OCI-LY7 (cell line): ENCODE data around the gene GNB5. TPM values are rescaled to one million over a fixed set of nuclear protein-coding genes. Genes with fewer than 3 reads are reported as not detected.

Experiments
- BruUV-seq: library from RNA; stranded (reverse); fragments of 400-500 nt; replicated peaks from 2 replicates; lab custom pipeline; 2021; lab: Mats Ljungman, UMichigan
- CTCF ChIA-PET: fragments of 300-600 bp; sonication (Branson Sonifier 250); formaldehyde crosslinking; loops from one replicate; lab custom pipeline; 2022; ENCODE audit warnings: antibody characterized with exemption; ENCODE audit not compliant: unreplicated experiment; lab: Charles Lee
- POLR2A ChIA-PET: fragments of 300-600 bp; sonication (Branson Sonifier 250); formaldehyde crosslinking; loops from one replicate; lab custom pipeline; 2022; ENCODE audit warnings: antibody characterized with exemption; lab: Charles Lee
- DNase-seq: peaks from one replicate; pipeline ENCODE4 v3.0.0-alpha.2; 2015; ENCODE audit warnings: low spot score
- H2AFZ ChIP-seq: fragments of 200-600 bp; sonication (generic), shearing (Covaris generic); 2 replicates; pipeline ENCODE4 v1.6.1; 2014; ENCODE audit warnings: mild to moderate bottlenecking, antibody characterized with exemption, low read length, moderate library complexity
- H3K27ac ChIP-seq: fragments of 200-600 bp; sonication (generic); 2 replicates; pipeline ENCODE4 v1.5.1; 2014; ENCODE audit warnings: mixed run types, low read depth, mild to moderate bottlenecking, moderate library complexity, low read length, inconsistent platforms; ENCODE audit not compliant: poor library complexity, severe bottlenecking
- H3K36me3 ChIP-seq: fragments of 200-600 bp; sonication (generic); 2 replicates; pipeline ENCODE4 v1.6.1; 2014; ENCODE audit warnings: mild to moderate bottlenecking, antibody characterized with exemption, low read length, moderate library complexity, mixed read lengths; ENCODE audit not compliant: insufficient read depth
- H3K4me1 ChIP-seq: fragments of 200-600 bp; sonication (generic); 2 replicates; pipeline ENCODE4 v1.5.1; 2014; ENCODE audit warnings: mild to moderate bottlenecking, low read length; ENCODE audit not compliant: insufficient read depth, poor library complexity, severe bottlenecking
- H3K4me2 ChIP-seq: fragments of 200-600 bp; sonication (generic); 2 replicates; pipeline ENCODE4 v1.6.1; 2014; ENCODE audit warnings: mild to moderate bottlenecking, low read length
- H3K4me3 ChIP-seq: fragments of 200-600 bp; sonication (generic); 2 replicates; pipeline ENCODE4 v1.5.1; 2014; ENCODE audit warnings: mild to moderate bottlenecking, low read depth, low read length; ENCODE audit not compliant: poor library complexity, severe bottlenecking
- H3K79me2 ChIP-seq: fragments of 200-600 bp; sonication (generic); 2 replicates; pipeline ENCODE4 v1.6.1; 2016; ENCODE audit warnings: low read depth, mild to moderate bottlenecking, low read length, moderate library complexity, mixed read lengths; ENCODE audit not compliant: insufficient read depth
- H3K9me2 ChIP-seq: fragments of 200-600 bp; sonication (generic); 2 replicates; pipeline ENCODE4 v1.6.1; 2016; ENCODE audit warnings: mild to moderate bottlenecking, low read length, mixed read lengths; ENCODE audit not compliant: insufficient read depth
- H3K9me3 ChIP-seq: fragments of 200-600 bp; sonication (generic); 2 replicates; pipeline ENCODE4 v1.6.1; 2014; ENCODE audit warnings: mild to moderate bottlenecking, mixed run types, low read length, mixed read lengths
- H4K20me1 ChIP-seq: fragments of 200-600 bp; sonication (generic); 2 replicates; pipeline ENCODE4 v1.6.1; 2014; ENCODE audit warnings: mild to moderate bottlenecking, antibody characterized with exemption, low read length, moderate library complexity, mixed read lengths; ENCODE audit not compliant: insufficient read depth
- EZH2phosphoT487 ChIP-seq: fragments of 200-600 bp; sonication (generic); IDR thresholded peaks from 2 replicates; pipeline ENCODE4 v1.6.1; 2018; ENCODE audit warnings: low read depth, borderline replicate concordance, mild to moderate bottlenecking, mixed run types, antibody characterized with exemption, low read length, moderate library complexity, mixed read lengths
- intact Hi-C: fragments of 100-400 bp; cut with micrococcal nuclease; formaldehyde crosslinking; loops from one replicate; pipeline ENCODE4 v1.10.0; 2022; ENCODE audit not compliant: unreplicated experiment
- total RNA-seq, 2 experiments: library from RNA; depleted of rRNA in 1 of 2; stranded (reverse); fragments of >200 nt in 1 of 2; shearing (Covaris generic) in 1 of 2; gene quantifications; 2 replicates each; pipeline ENCODE4 v1.2.3, GENCODE V29; 2014 to 2022
- TF ChIP-seq, protein P1 (sequence below): fragments of 200-600 bp; sonication (generic); conservative IDR thresholded peaks from 2 replicates; pipeline ENCODE4 v1.5.1; 2014; ENCODE audit warnings: mild to moderate bottlenecking, antibody characterized with exemption, low read length, moderate library complexity, mixed read lengths

GNB5 gene
- total RNA-seq, 2 experiments from 2014 or later, result 49.0 to 53.9 TPM

DNA sequence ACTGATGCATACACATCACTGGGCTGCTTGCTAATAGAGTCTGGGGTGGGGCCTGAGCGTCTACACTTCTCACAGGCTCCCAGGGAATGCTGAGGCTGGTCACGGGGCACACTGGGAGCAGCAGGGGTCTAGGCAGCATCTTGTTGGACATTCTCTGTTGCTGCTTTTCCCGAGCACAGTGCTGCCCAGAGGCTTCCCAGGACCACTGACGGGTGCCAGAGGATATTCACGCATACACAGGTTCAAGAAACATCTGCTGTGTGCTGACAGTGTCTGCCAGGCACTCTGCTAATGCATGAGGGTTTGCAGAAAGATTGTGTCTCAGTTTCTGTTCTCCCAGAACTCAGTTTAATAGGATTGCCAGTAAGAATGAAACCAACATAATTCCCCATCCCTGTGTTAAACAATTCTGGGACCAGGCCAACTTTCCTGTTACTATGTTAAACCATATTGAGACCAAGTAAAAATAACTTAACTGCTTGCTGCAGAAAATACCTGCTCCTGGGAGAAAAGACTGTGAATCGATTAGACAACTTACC lies 54.7 kb downstream of the GNB5 start:
- POLR2A ChIA-PET, result interaction anchor here (0.8 kb wide), 1 partner anchor 46 kb away, joined by 3 read pairs; no protein-coding TSS in a partner anchor
- BruUV-seq, result no TSS peak

DNA sequence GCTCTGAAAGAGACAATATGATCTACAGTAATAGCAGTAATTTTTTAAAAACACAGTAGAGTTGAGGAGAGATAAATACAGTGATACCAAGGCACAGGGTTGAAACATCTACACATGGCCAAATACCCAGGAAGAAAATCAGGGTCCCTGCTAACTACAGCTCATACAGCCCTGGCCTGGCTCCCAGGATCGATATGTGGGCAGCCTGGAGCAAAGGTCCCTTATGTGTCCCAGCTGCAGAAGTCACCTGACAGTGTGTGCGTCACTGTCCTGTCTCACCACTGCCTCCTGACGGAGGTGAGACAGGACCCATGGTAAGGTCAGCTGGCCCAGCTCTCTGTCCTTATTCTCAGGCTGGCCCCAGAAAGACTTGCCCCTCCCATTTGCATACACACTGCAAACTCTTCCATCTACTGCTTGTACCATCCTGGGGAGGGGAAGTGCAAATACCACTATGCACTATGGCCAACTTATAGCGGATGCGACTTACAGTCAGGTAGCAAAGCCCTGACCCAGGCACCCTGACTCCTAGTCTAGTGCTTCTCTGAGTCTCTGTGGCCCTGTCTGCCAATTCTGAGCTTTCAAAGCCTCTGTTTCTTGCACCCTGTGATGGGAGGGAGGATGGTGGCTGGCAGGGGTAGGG lies 56.6 kb downstream of the GNB5 start:
- no peak for DNase-seq
- Histone ChIP-seq H3K4me1 (no peaks in the 10 kb centered on the region), H3K4me2 (no peak overlapping the region), H3K9me3 (no peaks in the 10 kb centered on the region), H2AFZ (no peak overlapping the region), H3K9me2 (no peaks in the 10 kb centered on the region), H3K4me3 (no peak overlapping the region), H4K20me1 (no peaks in the 10 kb centered on the region), H3K36me3 (peaks cover 69% of the 10 kb centered on the region), H3K27ac (no peak overlapping the region), H3K79me2 (no peaks in the 10 kb centered on the region)
- CTCF ChIA-PET, result no interaction called here
- BruUV-seq, result no TSS peak
- TF ChIP-seq EZH2phosphoT487, result no peak
- TF ChIP-seq, protein P1, sequence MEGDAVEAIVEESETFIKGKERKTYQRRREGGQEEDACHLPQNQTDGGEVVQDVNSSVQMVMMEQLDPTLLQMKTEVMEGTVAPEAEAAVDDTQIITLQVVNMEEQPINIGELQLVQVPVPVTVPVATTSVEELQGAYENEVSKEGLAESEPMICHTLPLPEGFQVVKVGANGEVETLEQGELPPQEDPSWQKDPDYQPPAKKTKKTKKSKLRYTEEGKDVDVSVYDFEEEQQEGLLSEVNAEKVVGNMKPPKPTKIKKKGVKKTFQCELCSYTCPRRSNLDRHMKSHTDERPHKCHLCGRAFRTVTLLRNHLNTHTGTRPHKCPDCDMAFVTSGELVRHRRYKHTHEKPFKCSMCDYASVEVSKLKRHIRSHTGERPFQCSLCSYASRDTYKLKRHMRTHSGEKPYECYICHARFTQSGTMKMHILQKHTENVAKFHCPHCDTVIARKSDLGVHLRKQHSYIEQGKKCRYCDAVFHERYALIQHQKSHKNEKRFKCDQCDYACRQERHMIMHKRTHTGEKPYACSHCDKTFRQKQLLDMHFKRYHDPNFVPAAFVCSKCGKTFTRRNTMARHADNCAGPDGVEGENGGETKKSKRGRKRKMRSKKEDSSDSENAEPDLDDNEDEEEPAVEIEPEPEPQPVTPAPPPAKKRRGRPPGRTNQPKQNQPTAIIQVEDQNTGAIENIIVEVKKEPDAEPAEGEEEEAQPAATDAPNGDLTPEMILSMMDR, result no peak
- POLR2A ChIA-PET, result interaction anchor here (1.8 kb wide), 1 partner anchor 162 kb away, joined by 4 read pairs; the partner anchor contains the start of gene LEO1
- intact Hi-C loops, result no loop called here

More for the DNA sequence above, 54.7 kb downstream of the GNB5 start:
- intact Hi-C loops, result no loop called here
- DNase-seq, result no peak
- Histone ChIP-seq H3K9me3 (no peaks in the 10 kb centered on the region), H3K4me3 (no peak overlapping the region), H3K4me1 (no peaks in the 10 kb centered on the region), H3K4me2 (no peak overlapping the region), H3K27ac (no peak overlapping the region), H2AFZ (no peak overlapping the region), H3K9me2 (no peaks in the 10 kb centered on the region), H3K79me2 (no peaks in the 10 kb centered on the region), H3K36me3 (peaks cover 74% of the 10 kb centered on the region), H4K20me1 (no peaks in the 10 kb centered on the region)
- TF ChIP-seq, protein P1, result no peak
- CTCF ChIA-PET, result no interaction called here
